ENCODE measurements around the gene GJA3.

The GJA3 gene

DNA sequence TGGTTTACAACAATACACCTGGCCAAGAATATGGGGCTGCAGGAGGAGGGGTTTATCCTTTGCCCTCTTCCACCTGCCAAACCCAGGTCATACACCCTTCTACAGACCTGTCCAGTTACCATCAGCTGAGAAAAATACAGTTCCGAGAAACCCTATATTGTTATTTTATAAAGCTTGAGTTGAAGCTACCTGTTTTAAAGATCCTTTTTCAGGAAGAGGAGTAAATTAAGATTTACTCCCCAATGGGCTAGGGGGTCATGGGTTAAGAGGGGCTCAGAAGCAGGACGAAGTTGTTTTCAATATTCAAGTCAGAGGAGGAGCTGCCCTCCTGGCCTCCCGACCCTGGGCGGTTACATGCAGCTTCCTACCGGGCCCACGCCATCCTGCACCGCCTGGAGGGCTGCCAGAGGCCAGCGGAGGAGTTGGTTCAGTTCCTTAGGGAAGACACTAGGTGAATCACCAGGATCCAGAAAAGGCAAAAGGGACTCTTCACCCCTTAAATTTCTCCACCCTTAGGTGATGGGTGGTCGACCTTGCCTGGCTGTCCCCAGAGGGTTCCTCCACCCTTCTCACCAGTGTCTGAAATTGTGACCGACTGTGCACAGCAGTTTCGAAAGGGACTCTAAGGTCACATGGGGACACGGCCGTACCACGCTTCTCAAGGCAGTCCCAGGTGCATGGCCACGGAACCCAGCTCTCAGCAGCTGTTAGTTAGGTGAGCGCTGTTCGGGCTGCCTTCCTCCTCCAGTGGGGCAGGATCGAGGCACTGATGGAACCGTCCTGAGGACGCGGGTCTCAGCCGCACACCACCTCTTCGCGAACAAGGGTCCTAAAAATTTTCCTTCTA lies 30.7 kb upstream of the GJA3 start:
- in situ Hi-C loops (cut with MboI; ENCODE audit: low pct_unique_long_range_greater_than_20kb, low sequenced_read_pairs, unreplicated experiment) = loop anchor here (25.0 kb wide), 2 partner anchors 646 to 721 kb away; partner anchors contain the start of gene XPO4
- no peak for DNase-seq (ENCODE audit: low spot score)
- TF ChIP-seq, protein P1, sequence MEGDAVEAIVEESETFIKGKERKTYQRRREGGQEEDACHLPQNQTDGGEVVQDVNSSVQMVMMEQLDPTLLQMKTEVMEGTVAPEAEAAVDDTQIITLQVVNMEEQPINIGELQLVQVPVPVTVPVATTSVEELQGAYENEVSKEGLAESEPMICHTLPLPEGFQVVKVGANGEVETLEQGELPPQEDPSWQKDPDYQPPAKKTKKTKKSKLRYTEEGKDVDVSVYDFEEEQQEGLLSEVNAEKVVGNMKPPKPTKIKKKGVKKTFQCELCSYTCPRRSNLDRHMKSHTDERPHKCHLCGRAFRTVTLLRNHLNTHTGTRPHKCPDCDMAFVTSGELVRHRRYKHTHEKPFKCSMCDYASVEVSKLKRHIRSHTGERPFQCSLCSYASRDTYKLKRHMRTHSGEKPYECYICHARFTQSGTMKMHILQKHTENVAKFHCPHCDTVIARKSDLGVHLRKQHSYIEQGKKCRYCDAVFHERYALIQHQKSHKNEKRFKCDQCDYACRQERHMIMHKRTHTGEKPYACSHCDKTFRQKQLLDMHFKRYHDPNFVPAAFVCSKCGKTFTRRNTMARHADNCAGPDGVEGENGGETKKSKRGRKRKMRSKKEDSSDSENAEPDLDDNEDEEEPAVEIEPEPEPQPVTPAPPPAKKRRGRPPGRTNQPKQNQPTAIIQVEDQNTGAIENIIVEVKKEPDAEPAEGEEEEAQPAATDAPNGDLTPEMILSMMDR (IDR thresholded peaks at IDR 0.05; ENCODE audit: extremely low read depth, insufficient read depth, missing control alignments) = no peak

DNA sequence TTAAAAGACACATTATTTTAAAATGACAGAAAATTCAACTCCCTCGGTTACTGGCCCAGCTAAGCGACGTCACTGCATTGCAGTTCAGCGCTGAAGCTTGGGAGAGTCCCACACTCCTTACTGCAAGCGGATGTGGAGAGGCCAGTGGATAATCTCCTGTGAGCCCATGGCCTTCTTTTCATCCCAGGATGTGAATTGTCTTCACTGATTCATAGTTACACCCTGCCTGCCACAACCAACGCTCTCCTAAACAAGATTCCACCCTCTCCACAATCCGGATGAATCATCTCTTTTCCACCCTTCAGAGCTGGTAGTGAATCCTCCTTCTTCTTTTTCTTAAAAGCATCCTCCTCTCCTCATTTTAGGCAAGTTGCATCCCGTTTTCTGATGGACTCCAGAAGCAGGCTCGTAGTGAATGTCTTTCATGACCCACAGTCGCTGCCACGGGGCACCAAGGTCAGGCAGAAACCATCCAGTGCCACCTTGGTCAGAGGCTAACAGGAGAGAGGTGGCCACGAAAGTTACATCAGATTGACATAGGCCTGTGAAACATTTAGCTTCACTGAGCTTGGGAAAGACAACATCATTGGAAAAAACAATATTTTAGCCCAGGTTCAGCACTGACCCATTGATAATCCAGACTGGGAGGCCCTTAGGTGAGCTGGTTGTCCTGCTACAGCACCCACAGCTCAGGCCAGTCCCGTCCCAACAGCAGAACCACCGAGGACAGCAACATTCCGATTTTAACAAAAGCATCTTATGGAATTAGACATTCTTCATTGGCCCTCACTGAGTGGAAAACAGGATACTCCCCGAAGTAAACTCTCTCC lies 29.8 kb upstream of the GJA3 start:
- TF ChIP-seq, protein P1 (IDR thresholded peaks at IDR 0.05; ENCODE audit: extremely low read depth, insufficient read depth, missing control alignments) = no peak
- in situ Hi-C loops (cut with MboI; ENCODE audit: low pct_unique_long_range_greater_than_20kb, low sequenced_read_pairs, unreplicated experiment) = loop anchor here (25.0 kb wide), 2 partner anchors 647 to 722 kb away; partner anchors contain the start of gene XPO4
- no peak for DNase-seq (ENCODE audit: low spot score)

DNA sequence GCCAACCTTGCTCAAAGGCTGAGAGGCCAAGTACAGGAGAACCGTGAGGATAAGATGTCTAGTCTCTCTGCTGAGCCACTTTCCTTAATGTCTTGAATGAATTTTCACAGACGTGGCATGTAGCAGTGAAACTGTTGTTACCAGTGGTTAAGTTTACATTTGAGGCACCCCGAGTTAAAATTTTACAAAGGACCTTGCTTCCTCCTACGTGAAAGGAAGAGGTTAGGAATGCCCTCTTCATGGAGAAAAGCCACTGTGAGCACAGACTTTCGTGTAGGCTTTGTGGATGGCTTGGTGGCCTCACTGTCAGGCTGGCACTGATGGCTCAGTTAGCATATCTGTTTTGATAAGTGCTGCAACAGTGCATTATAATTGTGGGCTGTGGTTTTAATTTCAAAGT lies 29.2 kb upstream of the GJA3 start:
- TF ChIP-seq, protein P1 (IDR thresholded peaks at IDR 0.05; ENCODE audit: extremely low read depth, insufficient read depth, missing control alignments) = no peak
- DNase-seq (ENCODE audit: low spot score) = no peak
- in situ Hi-C loops (cut with MboI; ENCODE audit: low pct_unique_long_range_greater_than_20kb, low sequenced_read_pairs, unreplicated experiment) = loop anchor here (25.0 kb wide), 2 partner anchors 647 to 722 kb away; partner anchors contain the start of gene XPO4

DNA sequence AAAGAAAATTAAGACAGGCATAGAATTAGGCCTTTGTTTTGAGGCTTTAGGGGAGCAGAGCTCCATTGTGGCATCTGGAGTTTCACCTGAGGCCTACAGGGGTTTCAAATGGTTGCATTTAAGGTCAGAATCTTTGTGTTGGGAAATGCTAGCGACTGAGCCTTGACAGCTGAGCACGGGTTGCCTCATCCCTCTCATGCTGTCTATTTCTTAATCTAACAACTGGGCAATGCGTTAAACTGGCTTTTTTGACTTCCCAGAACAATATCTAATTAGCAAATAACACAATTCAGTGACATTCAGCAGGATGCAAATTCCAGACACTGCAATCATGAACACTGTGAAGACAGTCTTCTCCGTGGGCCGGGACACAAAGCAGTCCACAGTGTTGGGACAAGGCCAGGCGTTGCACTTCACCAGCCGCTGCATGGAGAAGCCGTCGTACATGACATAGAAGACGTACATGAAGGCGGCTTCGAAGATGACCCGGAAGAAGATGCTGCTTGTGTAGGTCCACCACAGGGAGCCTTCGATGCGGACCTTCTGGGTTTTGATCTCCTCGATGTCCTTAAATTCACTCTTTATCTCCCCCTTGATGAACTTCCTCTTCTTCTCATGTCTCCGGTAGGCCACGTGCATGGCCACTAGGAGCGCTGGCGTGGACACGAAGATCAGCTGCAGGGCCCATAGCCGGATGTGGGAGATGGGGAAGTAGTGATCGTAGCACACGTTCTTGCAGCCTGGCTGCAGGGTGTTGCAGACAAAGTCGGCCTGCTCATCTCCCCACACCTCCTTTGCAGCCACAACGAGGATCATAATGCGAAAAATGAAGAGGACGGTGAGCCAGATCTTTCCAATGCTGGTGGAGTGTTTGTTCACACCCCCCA lies 28.1 kb upstream of the GJA3 start:
- no peak for DNase-seq (ENCODE audit: low spot score)
- in situ Hi-C loops (cut with MboI; ENCODE audit: low pct_unique_long_range_greater_than_20kb, low sequenced_read_pairs, unreplicated experiment) = loop anchor here (10.0 to 25.0 kb wide), 3 partner anchors 296 to 723 kb away; partner anchors contain the start of gene XPO4
- TF ChIP-seq, protein P1 (IDR thresholded peaks at IDR 0.05; ENCODE audit: extremely low read depth, insufficient read depth, missing control alignments) = peak; percentile 32

DNA sequence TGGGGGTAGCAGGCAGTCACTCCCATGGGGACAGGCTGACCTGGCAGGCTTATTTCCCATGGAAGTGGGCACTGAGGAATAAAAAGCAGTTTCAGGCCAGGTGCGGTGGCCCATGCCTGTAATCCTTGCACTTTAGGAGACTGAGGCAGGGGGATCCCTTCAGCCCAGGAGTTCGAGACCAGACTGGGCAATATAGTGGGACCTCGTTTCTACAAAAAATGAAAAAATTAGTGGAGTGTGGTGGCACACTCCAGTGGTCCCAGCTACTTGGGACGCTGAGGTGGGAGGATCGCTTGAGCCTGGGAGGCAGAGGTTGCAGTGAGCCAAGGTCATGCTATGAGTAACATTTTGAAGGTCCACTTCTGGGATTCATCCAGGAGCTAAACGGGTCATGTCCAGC lies 25.9 kb upstream of the GJA3 start:
- in situ Hi-C loops (cut with MboI; ENCODE audit: low pct_unique_long_range_greater_than_20kb, low sequenced_read_pairs, unreplicated experiment) = loop anchor here (10.0 to 25.0 kb wide), 3 partner anchors 298 to 726 kb away; partner anchors contain the start of gene XPO4
- no peak for DNase-seq (ENCODE audit: low spot score)
- TF ChIP-seq, protein P1 (IDR thresholded peaks at IDR 0.05; ENCODE audit: extremely low read depth, insufficient read depth, missing control alignments) = no peak
